ENCODE data around the gene YBX2. TPM values are rescaled to one million over a fixed set of nuclear protein-coding genes. Genes with fewer than 3 reads are reported as not detected.

Gene YBX2
- total RNA-seq, 1 experiment from 2014 or later: 24.0 TPM

GRCh38 chr17:7258731-7259554, 35.5 kb downstream of the YBX2 start:
- H2AFZ ChIP-seq (ENCODE audit: low read length): no peak overlapping the region
- no peak overlapping the region for H3K9ac ChIP-seq (ENCODE audit: extremely low read depth, insufficient read length, low read length)
- no peak overlapping the region for H3K18ac ChIP-seq (ENCODE audit: insufficient read length, low read depth, low read length)
- H3K79me2 ChIP-seq (ENCODE audit: insufficient read depth, low read length): peaks cover 8% of the 10 kb centered on the region; the same call in 1 of the 2 replicates
- no peak overlapping the region for H3K4ac ChIP-seq (ENCODE audit: low read depth, low read length)
- no peak overlapping the region for H4K91ac ChIP-seq (ENCODE audit: insufficient read length, low read depth, low read length)
- DNase-seq: no peak
- H3K79me1 ChIP-seq (ENCODE audit: insufficient read depth, low read depth, low read length, poor library complexity, severe bottlenecking): no peaks in the 10 kb centered on the region
- H2BK15ac ChIP-seq (ENCODE audit: low read depth, low read length): no peak overlapping the region
- TF ChIP-seq, protein P1, sequence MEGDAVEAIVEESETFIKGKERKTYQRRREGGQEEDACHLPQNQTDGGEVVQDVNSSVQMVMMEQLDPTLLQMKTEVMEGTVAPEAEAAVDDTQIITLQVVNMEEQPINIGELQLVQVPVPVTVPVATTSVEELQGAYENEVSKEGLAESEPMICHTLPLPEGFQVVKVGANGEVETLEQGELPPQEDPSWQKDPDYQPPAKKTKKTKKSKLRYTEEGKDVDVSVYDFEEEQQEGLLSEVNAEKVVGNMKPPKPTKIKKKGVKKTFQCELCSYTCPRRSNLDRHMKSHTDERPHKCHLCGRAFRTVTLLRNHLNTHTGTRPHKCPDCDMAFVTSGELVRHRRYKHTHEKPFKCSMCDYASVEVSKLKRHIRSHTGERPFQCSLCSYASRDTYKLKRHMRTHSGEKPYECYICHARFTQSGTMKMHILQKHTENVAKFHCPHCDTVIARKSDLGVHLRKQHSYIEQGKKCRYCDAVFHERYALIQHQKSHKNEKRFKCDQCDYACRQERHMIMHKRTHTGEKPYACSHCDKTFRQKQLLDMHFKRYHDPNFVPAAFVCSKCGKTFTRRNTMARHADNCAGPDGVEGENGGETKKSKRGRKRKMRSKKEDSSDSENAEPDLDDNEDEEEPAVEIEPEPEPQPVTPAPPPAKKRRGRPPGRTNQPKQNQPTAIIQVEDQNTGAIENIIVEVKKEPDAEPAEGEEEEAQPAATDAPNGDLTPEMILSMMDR (conservative IDR thresholded peaks at IDR 0.05): no peak
- no peak overlapping the region for H3K23ac ChIP-seq (ENCODE audit: insufficient read length, low read depth, low read length)
- no peak overlapping the region for H2BK5ac ChIP-seq (ENCODE audit: insufficient read length, low read length)
- no peaks in the 10 kb centered on the region for H3K9me3 ChIP-seq (ENCODE audit: control insufficient read depth, low read depth, low read length)
- no CpG with 5 or more reads among the region's 7 CpGs for WGBS (ENCODE audit: extremely low coverage, insufficient read length, low lambda C conversion rate)
- no peaks in the 10 kb centered on the region for H4K20me1 ChIP-seq (ENCODE audit: control insufficient read depth, insufficient read depth, insufficient read length)
- H3K23me2 ChIP-seq (ENCODE audit: insufficient read length, low read depth, low read length, poor library complexity, severe bottlenecking): peaks cover 25% of the 10 kb centered on the region
- H3K56ac ChIP-seq (ENCODE audit: insufficient read length, low read depth, low read length): no peak overlapping the region
- Mint-ChIP-seq H3K4me1 (peaks cover 17 to 29% of the 10 kb centered on the region in 2 experiments), H3K9me3 (peaks cover 0 to 4% of the 10 kb centered on the region in 2 experiments; a peak in 1 of 5 replicates), H3K27me3 (ENCODE audit: low read depth) (peaks cover 2% of the 10 kb centered on the region), H3K4me3 (peak overlapping the region; percentile 59 to 86), H3K36me3 (ENCODE audit: insufficient read depth in 1 of 3, low read depth in 3 of 3) (peaks cover 21 to 63% (median 50%) of the 10 kb centered on the region in 3 experiments), H3K27ac (peak overlapping the region in 1 of 3 experiments; percentile 88; a peak in 3 of 7 replicates)
- H4K8ac ChIP-seq (replicated peaks; ENCODE audit: insufficient read length, low read depth, low read length): no peak overlapping the region
- no peak overlapping the region for H2AK5ac ChIP-seq (ENCODE audit: insufficient read length, low read length)
- no peak overlapping the region for H4K5ac ChIP-seq (ENCODE audit: insufficient read length, low read depth, low read length)
- no peak overlapping the region for H3K4me2 ChIP-seq (ENCODE audit: insufficient read depth, insufficient read length, low read length)
- H2BK20ac ChIP-seq (ENCODE audit: low read depth, low read length, poor library complexity, severe bottlenecking): no peak overlapping the region
- no peak overlapping the region for H3T11ph ChIP-seq (ENCODE audit: low read length)
- H2BK12ac ChIP-seq (ENCODE audit: insufficient read length, low read depth, low read length): no peak overlapping the region
- no peak overlapping the region for H3K27ac ChIP-seq (ENCODE audit: insufficient read length, low read depth, low read length)
- peaks cover 4% of the 10 kb centered on the region; the same call in 1 of the 2 replicates for H3K4me1 ChIP-seq (ENCODE audit: insufficient read depth, low read length)
- no peaks in the 10 kb centered on the region for H3K27me3 ChIP-seq (ENCODE audit: insufficient read depth, low read length)
- no peak overlapping the region for H2BK120ac ChIP-seq (ENCODE audit: low read depth, low read length, poor library complexity, severe bottlenecking)
- H3K14ac ChIP-seq (ENCODE audit: insufficient read depth, low read length): no peak overlapping the region

Measured in H9 (cell line).